ENCODE measurements around the gene CRKL. TPM values are rescaled to one million over a fixed set of nuclear protein-coding genes. Genes with fewer than 3 reads are reported as not detected.

CRKL gene
- total and polyA plus RNA-seq, 2 of the 4 experiments (the other 2 are of a cell fraction) = 20.6 to 35.5 TPM

GRCh38 chr22:20977516-20978170 lies 60.4 kb downstream of the CRKL start:
- H3K79me1 ChIP-seq (ENCODE audit: low read depth in 1 of 2, low read length in 2 of 2) = peaks cover 9 to 19% of the 10 kb centered on the region in 2 experiments; a peak in 3 of 4 replicates
- H2BK5ac ChIP-seq (ENCODE audit: low read depth, low read length, poor library complexity, severe bottlenecking) = no peak overlapping the region
- TF ChIP-seq RCOR1 (IDR thresholded peaks at IDR 0.05; ENCODE audit: insufficient replicate concordance, low read length) (no peak), USF2 (IDR thresholded peaks at IDR 0.05; ENCODE audit: low read depth, low read length) (no peak)
- no peak overlapping the region for H3K18ac ChIP-seq (ENCODE audit: low read depth, low read length)
- peaks cover 10% of the 10 kb centered on the region for H3K9me3 ChIP-seq (ENCODE audit: control insufficient read depth, insufficient read depth, low read length)
- dilution Hi-C loops (cut with HindIII; ENCODE audit: low sequenced_read_pairs, unreplicated experiment) = no loop called here
- ATAC-seq (ENCODE audit: low read depth) = no peak
- H3K4ac ChIP-seq (ENCODE audit: low read depth, low read length) = no peak overlapping the region
- no peak overlapping the region for H3K27ac ChIP-seq (ENCODE audit: insufficient read depth, low read length)
- ChIA-PET POLR2A (ENCODE audit: unreplicated experiment) (no interaction called here), CTCF (no interaction called here)
- no TSS peak for BruUV-seq (replicated peaks)
- no peaks in the 10 kb centered on the region for H4K20me1 ChIP-seq (ENCODE audit: insufficient read depth, low read length)
- no peak overlapping the region for H4K8ac ChIP-seq (ENCODE audit: low read depth in 2 of 2, low read length in 2 of 2)
- no peak overlapping the region for H2AFZ ChIP-seq (replicated peaks; ENCODE audit: low read length, poor library complexity)
- no peak overlapping the region for H3K4me3 ChIP-seq (ENCODE audit: insufficient read depth, low read depth, low read length)
- peaks cover 19% of the 10 kb centered on the region; the same call in 1 of the 2 replicates for H3K9me1 ChIP-seq (ENCODE audit: insufficient read depth, low read length)
- no peak overlapping the region for H3K14ac ChIP-seq (replicated peaks; ENCODE audit: low read depth, low read length)
- no peak overlapping the region for H2AK5ac ChIP-seq (ENCODE audit: low read depth, low read length)
- DNase-seq = no peak
- no peak overlapping the region for H2BK15ac ChIP-seq (ENCODE audit: low read depth, low read length)
- in situ Hi-C loops (cut with MboI; ENCODE audit: low sequenced_read_pairs) = no loop called here
- peaks cover 5% of the 10 kb centered on the region for H3K4me1 ChIP-seq (ENCODE audit: control insufficient read depth, insufficient read depth, low read length)
- H3K9ac ChIP-seq (ENCODE audit: low read depth, low read length) = no peak overlapping the region
- H4K91ac ChIP-seq (ENCODE audit: insufficient read depth, low read depth, low read length) = no peak overlapping the region
- WGBS, 2 experiments (ENCODE audit: extremely low coverage in 2 of 2, insufficient read length in 1 of 2) = 68% methylated on average over 5 of the region's 17 CpGs; no CpG with 5 or more reads in 1 of the 2 experiments
- H2AK9ac ChIP-seq (replicated peaks; ENCODE audit: low read depth, low read length, poor library complexity) = no peak overlapping the region
- H3K4me2 ChIP-seq (ENCODE audit: low read depth, low read length) = no peak overlapping the region
- intact Hi-C loops (cut with micrococcal nuclease) = no loop called here
- no peaks in the 10 kb centered on the region for H3K36me3 ChIP-seq (ENCODE audit: control insufficient read depth, insufficient read depth, low read length)
- H3K23ac ChIP-seq (ENCODE audit: low read depth, low read length) = no peak overlapping the region
- no peak overlapping the region for H4K5ac ChIP-seq (ENCODE audit: low read depth, low read length)
- no peak overlapping the region for H3K56ac ChIP-seq (ENCODE audit: extremely low read depth, insufficient read depth, low read length)
- H2BK20ac ChIP-seq (ENCODE audit: low read depth, low read length) = no peak overlapping the region
- no peak overlapping the region for H2BK120ac ChIP-seq (ENCODE audit: low read depth, low read length)
- H3K27me3 ChIP-seq (ENCODE audit: control insufficient read depth, insufficient read depth, low read length) = peaks cover 2% of the 10 kb centered on the region; the same call in 1 of the 2 replicates

Data from IMR-90 (cell line).